Measurements from ENCODE around the gene IFNL3.
"Not testable (repeated sequence)": the region's sequence is repeated elsewhere in the genome, so short reads cannot be mapped to it uniquely, and the experiment has no call there.

Gene IFNL3
- total RNA-seq: 0 reads per million in 2 donors

- not testable (repeated sequence) for DNase-seq
Measured at GRCh38 chr19:39244410-39245100, at the start of gene IFNL3. Gene IFNL3 (minus strand): TSS chr19:39245006. CDS start chr19:39244967, 39 bp downstream.

- no peak for DNase-seq
Measured at GRCh38 chr19:39293394-39293793, 48.6 kb upstream of the IFNL3 start.

- DNase-seq: no peak
Measured at GRCh38 chr19:39284032-39284431, 39.2 kb upstream of the IFNL3 start.

- DNase-seq: no peak
Measured at GRCh38 chr19:39282021-39282420, 37.2 kb upstream of the IFNL3 start.

GRCh38 chr19:39277598-39277997 lies 32.8 kb upstream of the IFNL3 start:
- no peak for DNase-seq

- no peak for DNase-seq
Measured at GRCh38 chr19:39276740-39277139, 31.9 kb upstream of the IFNL3 start.

- DNase-seq: no peak
Measured at GRCh38 chr19:39275578-39275977, 30.8 kb upstream of the IFNL3 start.

- not testable (repeated sequence) for DNase-seq
Measured at GRCh38 chr19:39273859-39274258, 29.1 kb upstream of the IFNL3 start.

GRCh38 chr19:39270036-39270871 lies 25.4 kb upstream of the IFNL3 start:
- DNase-seq: no peak

GRCh38 chr19:39269369-39269768 lies 24.6 kb upstream of the IFNL3 start:
- not testable (repeated sequence) for DNase-seq

GRCh38 chr19:39268531-39269223 lies 23.9 kb upstream of the IFNL3 start:
- DNase-seq: not testable (repeated sequence)

GRCh38 chr19:39268085-39268484 lies 23.3 kb upstream of the IFNL3 start, which contains the start of gene IFNL2:
Gene IFNL2 (plus strand): TSS chr19:39268396. CDS start chr19:39268569, 173 bp downstream.
- DNase-seq: not testable (repeated sequence)

- no peak for DNase-seq
Measured at GRCh38 chr19:39265321-39265916, 20.6 kb upstream of the IFNL3 start.

GRCh38 chr19:39264306-39265290 lies 19.8 kb upstream of the IFNL3 start:
- DNase-seq: no peak

GRCh38 chr19:39263912-39264305 lies 19.1 kb upstream of the IFNL3 start:
- DNase-seq: no peak

- no peak for DNase-seq
Measured at GRCh38 chr19:39262496-39262895, 17.7 kb upstream of the IFNL3 start.

- no peak for DNase-seq
Measured at GRCh38 chr19:39261704-39262103, 16.9 kb upstream of the IFNL3 start.

- no peak for DNase-seq
Measured at GRCh38 chr19:39257227-39257626, 12.4 kb upstream of the IFNL3 start.

GRCh38 chr19:39254531-39255345 lies 9.9 kb upstream of the IFNL3 start:
- DNase-seq: no peak

- DNase-seq: no peak
Measured at GRCh38 chr19:39253374-39254149, 8.8 kb upstream of the IFNL3 start.

All from activated gamma-delta T cell (primary cell).